ENCODE results near the gene GPR26.

The GPR26 gene

GRCh38 chr10:123666318-123667236 is at the start of gene GPR26:
GPR26 (plus strand) TSS chr10:123666355; CDS start chr10:123666408, 53 bp downstream.
- H3K4me3 ChIP-seq (ENCODE audit: low read depth, low read length), result no peak within 1 kb of the TSS
- no peak for DNase-seq (ENCODE audit: low read depth)
- 0 out of 2 replicates have a peak, but pooled peaks have one; percentile 2 for TF ChIP-seq CTCF (IDR thresholded peaks at IDR 0.05; ENCODE audit: control insufficient read depth, extremely low read depth, insufficient read depth)

GRCh38 chr10:123618224-123618623 is 47.9 kb upstream of the GPR26 start:
- no peak overlapping the region for H3K4me3 ChIP-seq (ENCODE audit: low read depth, low read length)
- no peak for DNase-seq (ENCODE audit: low read depth)
- TF ChIP-seq CTCF (IDR thresholded peaks at IDR 0.05; ENCODE audit: control insufficient read depth, extremely low read depth, insufficient read depth), result no peak

GRCh38 chr10:123619067-123619855 is 46.9 kb upstream of the GPR26 start:
- no peak overlapping the region for H3K4me3 ChIP-seq (ENCODE audit: low read depth, low read length)
- TF ChIP-seq CTCF (IDR thresholded peaks at IDR 0.05; ENCODE audit: control insufficient read depth, extremely low read depth, insufficient read depth), result no peak
- no peak for DNase-seq (ENCODE audit: low read depth)

GRCh38 chr10:123620621-123621020 is 45.5 kb upstream of the GPR26 start:
- H3K4me3 ChIP-seq (ENCODE audit: low read depth, low read length), result no peak overlapping the region
- no peak for DNase-seq (ENCODE audit: low read depth)
- no peak for TF ChIP-seq CTCF (IDR thresholded peaks at IDR 0.05; ENCODE audit: control insufficient read depth, extremely low read depth, insufficient read depth)

- DNase-seq (ENCODE audit: low read depth), result no peak
- no peak overlapping the region for H3K4me3 ChIP-seq (ENCODE audit: low read depth, low read length)
- no peak for TF ChIP-seq CTCF (IDR thresholded peaks at IDR 0.05; ENCODE audit: control insufficient read depth, extremely low read depth, insufficient read depth)
These were observed 44.7 kb upstream of the GPR26 start for GRCh38 chr10:123621492-123621891.

- no peak for DNase-seq (ENCODE audit: low read depth)
- no peak overlapping the region for H3K4me3 ChIP-seq (ENCODE audit: low read depth, low read length)
- no peak for TF ChIP-seq CTCF (IDR thresholded peaks at IDR 0.05; ENCODE audit: control insufficient read depth, extremely low read depth, insufficient read depth)
These were observed 44.2 kb upstream of the GPR26 start for GRCh38 chr10:123621916-123622315.

Measured in LNCaP clone FGC (cell line).